GM18507 (cell line): ENCODE measurements around the gene AIRE.

Experiments used
- DNase-seq: peaks from one replicate; pipeline ENCODE4 v3.0.0; 2011; ENCODE audit warnings: low read depth; ENCODE audit not compliant: insufficient read length; ENCODE audit errors: extremely low spot score
- FAIRE-seq: peaks from 2 replicates; lab custom pipeline; 2011; peaks lifted over from hg19 to GRCh38; lab: Jason Lieb, UNC

AIRE gene

DNA sequence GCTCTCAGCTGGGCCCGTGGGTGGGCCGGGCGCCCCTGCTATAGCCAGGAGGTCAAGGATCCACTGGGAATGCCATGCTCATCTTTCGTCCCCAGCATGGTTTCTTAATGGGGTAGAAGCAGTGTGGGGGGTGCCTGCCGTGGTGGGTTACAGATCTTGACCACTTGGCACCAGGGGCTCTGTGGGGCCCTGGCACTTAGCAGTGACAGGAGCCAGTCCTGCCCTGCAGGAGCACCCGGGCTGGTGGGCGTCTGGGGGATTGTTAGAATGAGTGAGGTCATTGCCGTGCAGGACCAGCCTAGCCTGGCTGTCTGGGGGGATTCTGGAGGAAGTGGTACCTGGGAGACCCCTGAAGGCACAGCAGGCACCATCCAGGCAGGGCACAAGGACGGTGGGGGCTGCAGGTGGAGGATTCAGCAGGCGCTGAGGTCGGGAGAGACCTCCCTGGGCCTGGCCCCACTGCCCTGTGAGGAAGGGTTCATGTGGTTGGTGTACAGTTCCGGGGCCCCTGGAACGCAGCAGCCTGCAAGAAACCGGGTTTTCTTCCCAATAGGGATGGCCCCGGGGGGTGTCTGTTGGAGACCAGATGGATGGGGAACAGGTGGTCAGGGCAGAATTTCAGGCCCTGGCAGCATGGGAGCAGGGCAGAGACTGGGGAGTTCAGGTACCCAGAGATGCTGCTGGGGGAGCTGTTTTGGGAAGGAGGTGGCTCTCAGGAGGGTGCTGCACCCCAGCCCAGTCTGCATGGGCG lies 4.8 kb downstream of the AIRE start:
- FAIRE-seq = no peak

DNA sequence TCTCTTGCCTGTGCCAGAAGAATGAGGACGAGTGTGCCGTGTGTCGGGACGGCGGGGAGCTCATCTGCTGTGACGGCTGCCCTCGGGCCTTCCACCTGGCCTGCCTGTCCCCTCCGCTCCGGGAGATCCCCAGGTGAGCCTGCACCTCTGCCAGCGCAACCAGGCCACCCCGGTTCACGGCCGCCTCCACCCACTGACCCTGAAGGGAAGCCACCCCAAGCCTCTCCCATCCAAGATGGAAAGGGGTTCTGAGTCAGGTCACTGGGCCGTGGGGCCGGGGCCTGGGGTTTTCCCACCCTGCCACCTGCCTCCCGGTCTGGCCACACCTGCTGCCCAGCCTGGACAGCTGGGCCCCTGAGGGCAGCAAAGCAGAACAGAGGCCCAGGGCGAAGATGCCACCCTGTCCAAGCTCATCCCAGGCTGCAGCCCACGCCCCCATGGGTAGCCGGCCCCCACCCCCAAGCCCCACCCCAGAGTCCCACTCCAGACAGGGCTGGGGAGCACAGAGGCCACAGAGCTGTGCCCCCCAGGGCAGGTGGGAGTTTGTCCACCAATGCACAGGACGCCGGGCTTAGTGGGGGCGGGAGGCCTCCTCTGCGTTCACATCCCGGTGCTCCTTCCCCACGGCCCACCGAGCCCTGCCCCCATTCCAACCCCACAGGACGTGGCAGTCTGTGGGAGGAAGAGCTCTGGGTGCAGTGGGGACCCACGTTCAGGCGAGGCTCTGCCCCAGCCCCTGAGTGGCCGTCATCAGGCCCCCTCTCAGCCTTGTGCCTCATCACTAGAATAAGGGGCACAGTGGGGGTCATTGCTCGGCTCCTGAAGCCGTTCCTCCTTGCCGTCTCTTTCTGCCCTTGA lies 5.6 kb downstream of the AIRE start:
- DNase-seq = no peak
- no peak for FAIRE-seq

More for the DNA sequence above, 4.8 kb downstream of the AIRE start:
- no peak for DNase-seq

GRCh38 chr21:44291936-44292811 lies 6.5 kb downstream of the AIRE start:
- FAIRE-seq = no peak

DNA sequence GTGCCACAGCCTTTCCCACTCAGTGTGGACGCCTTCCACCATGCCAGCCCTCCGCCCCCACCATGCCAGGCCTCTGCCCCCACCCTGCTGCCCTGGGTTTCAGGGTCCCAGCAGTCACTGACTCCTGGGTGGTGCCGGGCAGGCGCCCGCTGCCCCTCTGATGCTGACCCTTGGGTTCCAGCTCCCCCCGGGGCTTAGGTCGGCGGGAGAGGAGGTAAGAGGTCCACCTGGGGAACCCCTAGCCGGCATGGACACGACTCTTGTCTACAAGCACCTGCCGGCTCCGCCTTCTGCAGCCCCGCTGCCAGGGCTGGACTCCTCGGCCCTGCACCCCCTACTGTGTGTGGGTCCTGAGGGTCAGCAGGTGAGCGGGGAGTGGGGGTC lies 7.1 kb downstream of the AIRE start:
- no peak for FAIRE-seq
- no peak for DNase-seq

More at GRCh38 chr21:44291936-44292811, 6.5 kb downstream of the AIRE start:
- DNase-seq = no peak

GRCh38 chr21:44293551-44294231 lies 8.0 kb downstream of the AIRE start:
- no peak for FAIRE-seq
- no peak for DNase-seq

DNA sequence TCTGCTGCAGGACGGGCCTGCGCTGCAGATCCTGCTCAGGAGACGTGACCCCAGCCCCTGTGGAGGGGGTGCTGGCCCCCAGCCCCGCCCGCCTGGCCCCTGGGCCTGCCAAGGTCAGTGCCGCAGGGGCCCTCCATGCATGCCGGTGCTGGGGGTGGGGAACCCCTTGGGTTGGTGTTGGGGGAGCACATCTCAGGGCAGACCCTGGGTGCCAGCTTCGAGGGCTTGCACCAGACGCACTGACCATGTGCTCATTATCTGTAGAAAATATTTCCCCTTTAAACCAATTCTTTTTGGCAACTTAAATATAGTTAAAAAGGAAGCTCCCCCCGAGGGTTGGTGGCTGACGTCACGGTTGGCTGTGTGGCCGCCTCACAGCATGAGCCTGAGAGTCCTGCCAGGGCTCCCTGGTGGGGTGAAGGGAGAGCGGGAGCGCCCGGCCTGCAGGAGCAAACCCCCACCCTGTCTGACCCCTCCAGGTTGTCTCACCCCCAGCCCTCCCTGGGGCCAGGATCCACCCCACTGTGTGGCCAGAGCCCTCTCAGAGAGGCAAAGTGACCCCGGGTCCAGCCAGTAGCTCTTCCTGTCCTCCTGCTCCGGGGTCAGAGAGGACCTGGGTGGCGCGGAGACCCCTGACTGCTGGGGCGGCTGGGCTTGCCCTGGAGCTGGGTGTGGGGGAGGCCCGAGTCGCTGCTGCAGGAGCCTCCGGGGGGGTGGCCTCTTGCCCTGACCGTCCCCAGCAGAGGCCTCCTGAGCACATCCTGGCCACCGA lies 8.9 kb downstream of the AIRE start:
- DNase-seq = no peak
- FAIRE-seq = no peak

DNA sequence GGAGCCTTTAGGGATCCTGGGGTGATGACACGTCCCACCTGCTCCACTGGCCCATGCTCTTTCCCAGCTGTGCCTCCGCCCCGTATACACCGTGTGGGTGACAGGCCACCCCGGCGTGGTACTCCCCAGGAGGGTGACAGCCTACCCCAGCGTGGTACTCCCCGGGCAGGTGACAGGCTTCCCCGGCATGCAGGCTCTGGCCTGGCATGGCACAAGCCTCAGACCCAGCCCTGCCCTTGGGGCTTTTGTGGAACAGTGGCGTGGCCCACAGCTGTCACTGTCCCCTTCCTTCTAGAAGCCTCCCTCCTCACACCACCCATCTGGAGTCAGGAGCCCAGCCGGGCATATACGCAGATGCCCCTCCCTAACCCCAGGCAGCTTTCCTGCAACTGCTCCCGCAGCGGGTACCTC lies 9.5 kb downstream of the AIRE start:
- DNase-seq (no peak), FAIRE-seq (no peak)

DNA sequence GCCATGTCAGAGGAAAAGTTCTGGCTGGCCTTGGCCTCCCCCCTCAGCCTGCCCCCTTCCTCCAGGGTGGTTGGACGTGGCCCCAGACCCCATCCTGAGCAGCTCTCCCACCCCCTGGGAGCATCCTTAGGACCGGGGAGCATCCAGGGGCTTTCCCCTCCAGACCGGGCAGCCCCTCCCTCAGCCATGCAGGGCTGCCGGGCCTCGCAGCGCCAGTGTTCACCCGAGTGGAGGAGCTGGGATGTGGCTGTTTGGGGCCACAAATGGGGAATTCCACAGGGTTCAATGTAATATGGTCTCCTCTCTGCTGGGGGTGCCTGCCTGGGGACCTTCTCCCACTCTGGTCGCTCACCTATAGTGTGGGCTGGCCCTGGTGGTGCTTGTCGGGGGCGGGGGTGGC lies 10.0 kb downstream of the AIRE start:
- DNase-seq (no peak), FAIRE-seq (no peak)

GRCh38 chr21:44296103-44296519 lies 10.4 kb downstream of the AIRE start:
- no peak for DNase-seq
- no peak for FAIRE-seq

DNA sequence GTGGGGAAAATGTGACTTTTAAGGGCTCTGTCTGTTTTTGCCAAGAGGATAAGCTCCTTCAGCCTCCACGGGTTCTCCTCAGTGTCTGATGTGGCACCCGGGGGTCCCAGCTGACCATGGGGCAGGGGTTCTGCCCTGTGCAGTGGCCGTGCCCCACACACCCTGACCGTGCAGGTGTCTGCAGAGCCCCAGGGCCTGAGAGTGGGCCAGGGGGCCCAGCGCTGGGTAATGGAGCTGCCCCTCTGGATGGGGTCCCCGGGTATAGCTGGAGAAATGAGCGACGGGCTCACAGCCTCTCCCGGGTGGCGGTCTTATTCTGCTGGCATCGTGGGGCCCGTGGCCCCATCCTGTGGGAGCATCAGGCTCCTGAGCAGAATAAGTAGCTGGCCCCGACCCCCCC lies 11.2 kb downstream of the AIRE start:
- DNase-seq (no peak), FAIRE-seq (no peak)

GRCh38 chr21:44297525-44298290 lies 12.0 kb downstream of the AIRE start:
- peak; percentile 86 for FAIRE-seq
- peak; percentile 78 for DNase-seq

DNA sequence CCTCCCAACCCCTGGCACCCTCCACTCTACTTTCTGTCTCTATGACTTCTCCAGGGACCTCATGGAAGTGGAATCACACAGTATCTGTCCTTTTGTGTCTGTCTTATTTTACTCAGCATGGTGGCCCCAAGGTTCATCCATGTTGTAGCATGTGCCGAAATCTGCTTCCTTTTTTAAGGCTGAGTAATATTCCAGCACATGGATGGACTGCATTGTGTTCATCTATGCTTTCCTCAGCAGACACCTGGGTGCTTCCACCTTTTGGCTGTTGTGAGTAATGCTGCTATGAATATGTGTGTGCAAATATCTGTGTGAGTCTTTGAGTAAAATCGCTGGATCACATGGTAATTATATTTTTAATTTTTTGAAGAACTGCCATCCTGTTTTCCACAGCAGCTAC lies 12.6 kb downstream of the AIRE start:
- FAIRE-seq (peak; percentile 24), DNase-seq (no peak)

GRCh38 chr21:44299085-44299457 lies 13.4 kb downstream of the AIRE start:
- FAIRE-seq (no peak), DNase-seq (no peak)

DNA sequence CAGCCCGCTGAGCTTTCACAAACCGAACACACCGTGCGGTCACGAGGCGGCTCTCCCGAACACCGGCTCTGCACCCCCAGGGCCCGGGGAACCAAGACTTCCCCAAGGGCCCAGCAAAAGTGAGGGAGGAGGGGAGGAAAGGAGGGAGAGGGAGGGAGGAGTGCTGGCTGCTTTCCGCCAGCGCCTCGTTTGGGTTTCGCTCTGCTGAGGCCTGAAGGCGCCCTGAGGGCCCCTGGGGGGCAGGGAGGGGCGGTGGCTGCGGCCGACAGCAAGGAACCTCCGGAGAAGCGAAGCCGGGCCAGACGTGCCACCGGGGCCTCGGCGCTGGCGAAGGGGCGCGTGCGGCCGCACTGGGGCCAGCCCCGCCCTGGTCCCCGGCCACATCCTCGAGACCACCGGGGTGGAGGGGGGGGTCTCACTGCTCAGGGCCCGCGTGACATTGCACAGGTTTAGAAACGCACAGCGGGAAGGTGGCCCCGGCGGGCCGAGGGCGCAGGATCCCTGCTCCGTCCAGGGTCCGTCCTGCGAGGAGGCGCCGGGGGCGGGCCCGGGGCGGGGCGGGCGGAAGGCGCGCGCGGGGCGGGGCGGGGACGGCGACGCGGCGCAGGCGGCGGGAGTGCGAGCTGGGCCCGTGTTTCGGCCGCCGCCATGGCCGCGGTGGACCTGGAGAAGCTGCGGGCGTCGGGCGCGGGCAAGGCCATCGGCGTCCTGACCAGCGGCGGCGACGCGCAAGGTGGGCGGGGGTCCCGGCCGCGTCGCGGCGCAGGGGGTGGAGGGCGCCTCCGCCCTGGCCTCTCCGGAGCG lies 14.0 kb downstream of the AIRE start, which contains the start of gene PFKL:
TSS of gene PFKL (plus strand) at position 596 of the 804 bp plus-strand sequence. CDS start at position 649, 53 bp downstream.
- peak; percentile 80 for DNase-seq
- FAIRE-seq = peak; percentile 87

DNA sequence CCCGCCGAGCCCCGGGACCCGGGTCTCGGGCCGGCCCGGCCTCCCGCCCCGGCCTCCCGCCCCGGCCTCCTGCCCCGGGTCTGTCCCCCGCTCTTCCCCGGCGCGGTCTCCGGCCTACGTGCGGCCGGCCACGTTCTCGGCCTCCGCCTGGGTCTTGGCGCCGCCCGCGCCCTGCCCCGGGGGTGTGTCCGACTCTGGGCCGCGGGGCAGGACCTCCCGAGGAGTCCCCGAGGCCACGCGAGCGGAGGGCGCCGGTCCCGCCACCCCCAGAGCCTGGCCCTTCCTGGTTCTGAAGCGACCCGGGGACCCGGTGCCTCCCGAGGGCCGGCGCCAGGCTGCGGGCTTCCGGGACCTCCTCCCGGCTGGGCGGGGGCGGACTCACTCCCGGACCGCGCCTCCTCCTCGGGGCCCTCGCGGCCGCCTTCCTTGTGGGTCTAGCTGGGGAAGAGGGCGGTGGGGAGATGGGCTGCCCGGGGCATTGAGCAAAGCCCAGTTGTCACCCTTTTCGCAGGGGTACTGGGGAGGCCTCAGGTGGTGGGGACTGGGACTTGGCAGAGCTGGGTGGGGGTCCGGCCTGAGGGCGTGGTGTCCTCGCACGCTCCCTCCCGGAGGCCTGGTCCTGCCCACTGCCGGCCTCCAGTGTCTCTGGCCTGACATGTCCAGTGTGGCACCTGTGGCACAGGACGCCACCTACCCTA lies 14.7 kb downstream of the AIRE start:
- DNase-seq = peak; percentile 63
- FAIRE-seq = no peak

DNA sequence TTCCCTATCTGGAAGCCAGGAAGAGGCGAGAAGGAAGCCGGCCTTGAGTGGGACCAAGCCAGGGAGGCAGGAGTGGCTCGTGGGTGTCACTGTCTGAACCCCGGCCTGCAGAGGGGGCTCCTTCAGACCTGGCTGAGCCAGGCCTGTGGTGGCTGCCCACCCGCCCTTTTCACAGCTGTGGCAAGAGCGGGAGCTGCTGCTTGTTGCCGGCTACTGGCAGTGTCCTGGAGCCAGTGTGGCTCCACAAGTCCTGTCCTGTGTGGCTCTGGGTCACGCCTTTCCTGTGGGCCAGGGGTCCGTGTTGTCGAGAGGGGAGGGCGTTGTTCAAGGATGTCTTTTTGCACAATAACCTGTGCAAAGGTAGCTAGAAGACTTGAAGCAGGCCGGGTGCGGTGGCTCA lies 15.5 kb downstream of the AIRE start:
- FAIRE-seq = no peak

More for the DNA sequence above, 15.5 kb downstream of the AIRE start:
- DNase-seq = no peak
